GM19043 (cell line): Measurements from ENCODE around the gene KIF23.
"Not testable (repeated sequence)": the region's sequence is repeated elsewhere in the genome, so short reads cannot be mapped to it uniquely, and the experiment has no call there.

Experiments
- ATAC-seq: cut with Tn5 transposase; IDR thresholded peaks from one replicate; pipeline ENCODE4 v1.9.1; 2021; ENCODE audit warnings: low read depth; ENCODE audit not compliant: unreplicated experiment

KIF23 gene

GRCh38 chr15:69413822-69414700, at the start of gene KIF23:
TSS of gene KIF23 (plus strand) at chr15:69414349. CDS start at chr15:69414466, 117 bp downstream.
- ATAC-seq: peak; percentile 94

- ATAC-seq: no peak
Observed at GRCh38 chr15:69367236-69367635, 46.9 kb upstream of the KIF23 start.

DNA sequence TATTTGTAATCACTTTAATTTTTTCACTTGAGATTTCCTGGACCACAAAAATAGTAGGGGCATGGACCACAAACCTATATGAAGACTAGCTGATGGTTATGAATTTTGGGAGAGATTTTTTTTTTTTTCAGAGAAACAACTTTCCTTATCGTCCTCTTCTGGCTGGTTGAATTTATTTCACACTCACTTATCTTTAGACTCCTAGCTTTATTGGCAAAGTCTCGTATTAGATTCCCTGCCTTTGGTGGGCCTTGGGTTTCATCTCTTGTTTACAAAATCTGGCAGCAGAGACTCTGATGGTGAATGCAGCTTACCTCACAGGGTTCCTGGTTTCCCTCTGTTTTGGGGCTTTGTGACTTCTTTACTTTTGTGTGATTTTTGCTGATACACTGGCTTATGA, 44.5 kb upstream of the KIF23 start:
- no peak for ATAC-seq

DNA sequence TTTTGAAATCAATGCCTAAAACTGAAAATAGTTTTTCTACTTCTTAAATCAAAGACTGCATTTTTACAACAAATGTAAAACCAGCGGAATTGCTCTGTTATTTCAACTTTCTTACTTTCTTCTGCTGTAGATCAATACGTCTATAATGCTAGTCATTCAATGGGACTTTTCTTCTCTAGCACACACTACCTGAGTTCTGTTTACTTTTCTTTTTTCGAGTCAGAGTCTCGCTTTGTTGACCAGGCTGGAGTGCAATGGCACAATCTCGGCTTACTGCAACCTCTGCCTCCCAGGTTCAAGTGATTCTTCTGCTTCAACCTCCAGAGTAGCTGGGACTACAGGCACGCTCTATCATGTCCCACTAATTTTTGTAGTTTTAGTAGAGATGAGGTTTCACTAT, 40.7 kb upstream of the KIF23 start:
- no peak for ATAC-seq

GRCh38 chr15:69375151-69375790, 38.9 kb upstream of the KIF23 start:
- ATAC-seq: no peak

- no peak for ATAC-seq
Observed at GRCh38 chr15:69377216-69377970, 36.8 kb upstream of the KIF23 start.

- ATAC-seq: no peak
Observed at GRCh38 chr15:69380100-69380725, 33.9 kb upstream of the KIF23 start.

- ATAC-seq: no peak
Observed at GRCh38 chr15:69380726-69381105, 33.4 kb upstream of the KIF23 start.

DNA sequence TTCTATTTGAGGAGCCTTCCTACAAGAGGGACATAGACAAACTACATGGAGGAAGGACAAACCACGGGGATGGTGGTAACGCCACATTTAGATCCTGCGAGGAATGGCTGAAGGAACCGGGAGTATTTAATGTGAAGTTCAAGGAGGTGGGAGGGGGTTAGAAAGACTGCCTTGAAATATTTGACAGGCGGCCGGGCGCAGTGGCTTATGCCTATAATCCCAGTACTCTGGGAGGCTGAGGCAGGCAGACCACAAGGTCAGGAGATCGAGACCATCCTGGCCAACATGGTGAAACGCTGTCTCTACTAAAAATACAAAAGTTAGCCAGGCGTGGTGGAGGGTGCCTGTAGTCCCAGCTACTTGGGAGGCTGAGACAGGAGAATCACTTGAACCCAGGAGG, 32.0 kb upstream of the KIF23 start:
- not testable (repeated sequence) for ATAC-seq

DNA sequence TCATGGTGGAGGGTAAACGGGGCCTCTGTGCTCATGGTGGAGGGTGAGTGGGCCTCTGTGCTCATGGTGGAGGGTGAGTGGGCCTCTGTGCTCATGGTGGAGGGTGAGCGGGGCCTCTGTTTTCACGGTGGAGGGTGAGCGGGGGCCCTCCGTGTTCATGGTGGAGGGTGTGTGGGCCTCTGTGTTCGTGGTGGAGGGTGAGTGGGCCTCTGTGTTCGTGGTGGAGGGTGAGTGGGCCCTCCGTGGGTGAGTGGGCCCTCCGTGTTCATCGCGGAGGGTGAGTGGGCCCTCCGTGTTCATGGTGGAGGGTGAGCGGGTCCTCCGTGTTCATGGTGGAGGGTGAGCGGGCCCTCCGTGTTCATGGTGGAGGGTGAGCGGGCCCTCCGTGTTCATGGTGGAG, 30.1 kb upstream of the KIF23 start:
- ATAC-seq: not testable (repeated sequence)

DNA sequence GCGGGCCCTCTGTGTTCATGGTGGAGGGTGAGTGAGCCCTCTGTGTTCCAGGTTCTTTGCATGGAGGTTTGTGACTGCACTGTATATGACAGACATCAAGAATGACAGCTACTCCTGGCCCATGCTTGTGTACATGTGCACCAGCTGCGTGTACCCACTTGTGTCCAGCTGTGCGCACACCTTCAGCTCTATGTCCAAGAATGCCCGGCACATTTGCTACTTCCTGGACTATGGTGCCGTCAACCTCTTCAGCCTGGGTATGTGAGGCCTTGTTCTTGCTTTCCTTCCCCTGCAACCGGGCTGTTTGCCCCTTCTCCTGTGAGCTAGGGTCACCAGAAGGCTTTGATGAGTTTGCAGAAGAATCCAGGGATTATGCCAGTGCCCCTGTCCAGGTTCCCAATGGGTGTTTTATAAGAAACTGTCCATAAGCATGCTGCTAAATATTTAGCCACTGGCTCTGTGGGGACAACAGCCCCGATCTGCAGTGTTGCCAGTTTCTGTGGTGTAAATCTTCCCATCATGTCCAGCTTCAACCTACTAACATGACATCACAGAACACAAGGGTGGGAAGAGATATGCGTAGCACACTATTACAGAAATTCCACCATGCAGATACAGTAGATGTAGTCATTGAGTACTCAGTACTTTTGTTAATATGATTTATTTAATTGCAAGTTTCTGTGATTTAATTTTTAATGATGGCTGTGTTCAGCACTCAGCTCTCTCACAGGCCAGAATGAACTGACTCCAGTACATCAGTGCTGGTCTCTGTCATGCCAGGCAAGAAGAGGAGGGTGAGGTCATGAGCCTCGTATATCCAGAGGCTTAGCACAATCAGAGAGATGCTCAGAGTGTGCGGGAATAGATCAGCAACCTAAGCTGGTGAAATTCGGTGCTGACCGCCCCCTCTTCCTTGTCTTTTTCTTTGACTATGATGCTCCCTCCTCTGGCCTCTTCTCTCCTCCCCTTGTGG, 29.2 kb upstream of the KIF23 start:
- no peak for ATAC-seq

GRCh38 chr15:69385831-69386230, 28.3 kb upstream of the KIF23 start:
- ATAC-seq: no peak

DNA sequence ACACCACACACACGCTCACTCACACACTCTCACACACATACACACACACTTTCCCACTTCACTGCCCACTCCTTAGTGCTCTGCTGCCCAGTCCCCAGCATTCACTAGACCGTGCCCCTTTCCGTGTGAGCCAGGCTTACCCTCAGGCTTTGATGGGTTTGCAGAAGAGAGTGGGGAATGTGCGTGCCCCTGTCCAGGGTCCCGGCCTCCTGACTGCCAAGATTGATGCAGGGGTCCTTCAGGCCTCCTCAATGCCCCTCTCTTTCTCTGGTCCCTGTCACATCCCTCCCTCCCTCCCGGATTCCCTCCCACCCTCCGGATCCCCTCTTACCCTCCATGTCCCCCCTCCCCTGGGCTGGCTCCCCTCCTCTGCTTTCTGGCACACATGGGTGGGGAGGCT, 27.9 kb upstream of the KIF23 start:
- ATAC-seq: no peak

GRCh38 chr15:69388260-69388705, 25.9 kb upstream of the KIF23 start:
- ATAC-seq: no peak

DNA sequence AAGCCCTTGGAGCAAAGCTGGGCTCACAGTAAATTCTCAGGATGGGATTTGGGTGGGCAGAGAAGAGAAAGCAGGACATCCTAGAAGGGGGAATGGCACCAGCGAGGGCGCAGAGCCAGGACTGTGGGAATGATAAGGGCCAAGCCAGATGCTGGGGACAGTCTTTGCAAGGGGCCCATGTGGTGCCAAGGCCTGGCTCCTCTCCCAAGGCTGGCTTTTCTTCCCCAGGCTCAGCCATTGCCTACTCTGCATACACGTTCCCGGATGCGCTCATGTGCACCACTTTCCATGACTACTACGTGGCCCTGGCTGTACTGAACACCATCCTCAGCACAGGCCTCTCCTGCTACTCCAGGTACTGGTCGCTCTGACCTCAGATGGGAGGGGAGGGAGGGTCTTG, 24.7 kb upstream of the KIF23 start:
- no peak for ATAC-seq

DNA sequence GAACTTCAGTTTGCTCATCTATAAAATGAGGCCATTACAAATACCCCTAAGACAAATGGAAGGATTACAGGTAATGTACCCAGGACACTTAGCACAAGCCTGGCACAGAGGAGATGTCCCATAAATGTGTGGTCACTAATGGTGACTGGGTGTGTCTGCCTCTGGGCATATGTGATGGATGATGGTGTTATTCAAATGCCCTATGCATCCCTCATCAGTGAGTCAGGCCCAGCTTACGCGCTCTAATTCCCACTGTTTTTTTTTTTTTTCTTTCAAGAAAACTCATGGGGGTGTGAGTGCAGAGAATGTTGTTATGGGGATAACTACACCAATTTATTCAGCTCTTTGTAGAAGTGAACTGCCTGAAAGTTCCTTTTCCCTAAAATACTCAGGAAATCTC, 23.6 kb upstream of the KIF23 start:
- ATAC-seq: no peak

DNA sequence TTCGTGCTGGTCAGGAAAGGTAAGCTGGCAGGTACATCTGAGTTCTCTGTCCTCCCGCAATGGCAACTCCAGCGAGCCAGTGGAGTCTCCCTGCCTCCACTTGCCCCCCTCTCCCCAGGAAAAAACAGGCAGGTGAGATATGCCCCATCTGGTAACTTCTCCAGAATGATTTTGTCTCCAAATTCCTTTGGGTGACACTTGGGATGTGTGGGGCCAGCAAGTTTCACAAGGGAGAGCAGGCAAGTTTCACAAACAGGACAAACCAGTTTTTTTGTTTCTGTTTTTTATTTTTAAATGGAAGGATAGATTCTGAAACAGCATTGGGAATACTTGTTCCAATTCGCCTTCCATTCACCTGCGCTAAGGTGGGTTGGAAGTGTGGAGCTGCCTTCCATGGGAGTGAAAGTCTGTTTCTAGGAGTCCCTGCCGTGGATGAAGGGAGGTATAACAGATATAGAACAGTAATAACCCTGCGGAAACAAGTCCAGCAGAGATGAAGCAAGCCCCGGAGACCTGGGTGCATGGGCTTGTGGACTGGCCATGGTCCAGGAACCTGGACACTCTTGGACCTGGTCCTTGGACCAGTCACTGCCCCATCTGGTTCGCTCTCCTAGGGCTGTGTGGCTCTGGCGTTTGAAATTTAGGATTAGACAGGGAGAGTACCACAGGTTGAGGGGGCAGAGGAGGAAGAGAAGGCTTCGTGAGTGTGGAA, 22.9 kb upstream of the KIF23 start:
- no peak for ATAC-seq

DNA sequence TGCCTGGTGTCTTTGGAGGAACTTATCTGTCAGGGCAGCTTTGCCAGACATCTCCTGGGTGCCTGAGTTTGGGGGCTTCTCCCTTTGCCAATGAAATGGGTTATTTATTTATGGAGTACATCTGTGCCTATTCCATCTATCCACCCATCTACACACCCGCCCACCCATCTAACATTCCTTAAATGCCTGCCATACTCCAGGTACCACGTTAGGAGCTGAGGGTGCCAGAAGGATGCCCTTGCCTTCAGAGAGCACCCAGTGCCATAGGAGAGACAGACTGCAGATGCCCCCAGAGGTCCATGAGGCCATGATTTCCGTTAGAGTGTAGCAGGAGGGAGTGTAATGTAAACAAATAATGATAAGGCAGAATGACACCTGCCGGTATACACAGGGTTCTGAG, 21.8 kb upstream of the KIF23 start:
- no peak for ATAC-seq
